ENCODE data around the gene SDR42E1.

SDR42E1 gene

GRCh38 chr16:81975637-81976036 lies 35.6 kb downstream of the SDR42E1 start:
- H3K4me3 ChIP-seq (ENCODE audit: low read length) = no peak overlapping the region
- TF ChIP-seq CTCF (conservative IDR thresholded peaks at IDR 0.05; ENCODE audit: low read length) = no peak
- no peak for DNase-seq (ENCODE audit: low read depth)

GRCh38 chr16:81973737-81974136 lies 37.5 kb downstream of the SDR42E1 start:
- no peak overlapping the region for H3K4me3 ChIP-seq (ENCODE audit: low read length)
- TF ChIP-seq CTCF (conservative IDR thresholded peaks at IDR 0.05; ENCODE audit: low read length) = no peak
- no peak for DNase-seq (ENCODE audit: low read depth)

GRCh38 chr16:81971853-81972252 lies 39.4 kb downstream of the SDR42E1 start:
- no peak for TF ChIP-seq CTCF (conservative IDR thresholded peaks at IDR 0.05; ENCODE audit: low read length)
- no peak for DNase-seq (ENCODE audit: low read depth)
- no peak overlapping the region for H3K4me3 ChIP-seq (ENCODE audit: low read length)

- TF ChIP-seq CTCF (conservative IDR thresholded peaks at IDR 0.05; ENCODE audit: low read length) = no peak
- no peak for DNase-seq (ENCODE audit: low read depth)
- no peak overlapping the region for H3K4me3 ChIP-seq (ENCODE audit: low read length)
Observed at GRCh38 chr16:81967358-81967757, 43.9 kb downstream of the SDR42E1 start.

DNA sequence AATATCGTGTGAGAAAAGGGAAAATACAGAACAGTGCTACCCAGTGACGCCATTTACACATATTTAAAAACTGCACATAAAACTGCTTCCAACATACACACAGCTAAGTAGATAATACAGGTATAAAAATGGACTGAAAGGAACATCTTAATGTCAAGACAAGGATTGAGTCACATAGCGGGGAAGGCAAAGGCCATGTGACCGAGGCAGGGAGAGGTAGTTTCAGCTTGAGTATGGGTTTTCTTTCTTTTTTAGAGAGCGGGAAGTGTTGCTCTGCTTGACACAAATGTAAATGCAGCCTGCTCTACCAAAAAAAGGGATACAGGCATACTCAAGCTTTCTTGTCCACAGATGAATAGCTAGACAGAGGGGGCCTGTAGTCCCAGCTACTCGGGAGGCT lies 46.5 kb downstream of the SDR42E1 start:
- TF ChIP-seq CTCF (conservative IDR thresholded peaks at IDR 0.05; ENCODE audit: low read length) = no peak
- no peak overlapping the region for H3K4me3 ChIP-seq (ENCODE audit: low read length)
- no peak for DNase-seq (ENCODE audit: low read depth)

DNA sequence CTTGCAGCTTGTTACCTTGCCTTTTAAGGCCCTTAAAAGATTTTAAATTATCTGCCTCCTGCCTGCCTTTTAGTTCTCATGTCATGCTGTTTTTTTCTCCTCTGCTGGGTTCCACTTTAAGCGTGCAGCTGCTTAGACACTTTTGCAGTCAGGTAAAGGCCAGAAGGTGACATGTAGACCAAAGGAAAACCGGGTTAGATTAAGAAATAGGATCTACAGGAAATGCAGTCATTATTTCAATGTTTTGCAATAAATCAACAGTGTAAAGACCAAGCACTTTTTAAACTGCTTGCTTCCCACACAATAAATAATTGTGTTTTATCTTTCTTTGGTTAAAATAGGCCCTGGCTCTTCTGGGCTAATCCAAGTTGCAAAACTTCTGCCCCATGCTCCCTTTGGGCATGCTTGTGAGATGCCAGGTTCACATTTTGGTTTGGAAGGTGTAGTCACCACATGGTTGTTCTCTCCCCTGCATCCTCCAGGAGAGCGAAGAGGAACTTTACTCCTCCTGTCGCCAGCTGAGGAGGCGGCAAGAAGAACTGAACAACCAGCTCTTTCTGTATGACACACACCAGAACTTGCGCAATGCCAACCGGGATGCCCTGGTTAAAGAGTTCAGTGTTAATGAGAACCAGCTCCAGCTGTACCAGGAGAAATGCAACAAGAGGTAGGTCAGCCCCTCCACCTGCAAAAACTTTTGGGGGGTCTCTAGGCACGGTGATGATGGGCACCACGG lies 54.9 kb downstream of the SDR42E1 start:
- no peak overlapping the region for H3K4me3 ChIP-seq (ENCODE audit: low read length)
- no peak for TF ChIP-seq CTCF (conservative IDR thresholded peaks at IDR 0.05; ENCODE audit: low read length)
- DNase-seq (ENCODE audit: low read depth) = peak; percentile 67

GRCh38 chr16:81951564-81951963 lies 59.7 kb downstream of the SDR42E1 start:
- TF ChIP-seq CTCF (conservative IDR thresholded peaks at IDR 0.05; ENCODE audit: low read length) = no peak
- no peak for DNase-seq (ENCODE audit: low read depth)
- H3K4me3 ChIP-seq (ENCODE audit: low read length) = no peak overlapping the region
